ENCODE data around the gene SOX18. TPM values are rescaled to one million over a fixed set of nuclear protein-coding genes. Genes with fewer than 3 reads are reported as not detected.

Gene SOX18
- total and polyA plus RNA-seq, 2 of the 13 experiments (the other 11 are each of a cell fraction or from before 2014, with no cell fraction given): 1.6 to 1.9 TPM

- TF ChIP-seq PRDM15 (CRISPR knock-in tag; IDR thresholded peaks at IDR 0.05) (no peak), ELK4 (CRISPR knock-in tag; IDR thresholded peaks at IDR 0.05; ENCODE audit: borderline replicate concordance) (0 out of 2 replicates have a peak, but pooled peaks have one; percentile 12), ZNF780A (CRISPR knock-in tag; IDR thresholded peaks at IDR 0.05) (no peak), ZBTB3 (CRISPR knock-in tag; IDR thresholded peaks at IDR 0.05; ENCODE audit: borderline replicate concordance, low read depth) (no peak), TFE3 (CRISPR knock-in tag; IDR thresholded peaks at IDR 0.05) (peak; percentile 97), EZH2 (conservative IDR thresholded peaks at IDR 0.05; ENCODE audit: low read depth, low read length) (no peak), ZBTB37 (CRISPR knock-in tag; IDR thresholded peaks at IDR 0.05) (0 out of 2 replicates have a peak, but pooled peaks have one; percentile 2), CBFB (CRISPR knock-in tag; IDR thresholded peaks at IDR 0.05) (peak; percentile 33; the same call in 1 of the 2 replicates), TRIM22 (IDR thresholded peaks at IDR 0.05) (no peak), TP53 (CRISPR knock-in tag; conservative IDR thresholded peaks at IDR 0.05) (peak; percentile 69; the same call in 1 of the 2 replicates), XRCC5 (optimal IDR thresholded peaks at IDR 0.05; ENCODE audit: low read length) (peak; percentile 69), RARA (CRISPR knock-in tag; IDR thresholded peaks at IDR 0.05) (0 out of 2 replicates have a peak, but pooled peaks have one; percentile 23), ZFY (CRISPR knock-in tag; IDR thresholded peaks at IDR 0.05) (peak; percentile 84), GATAD1 (CRISPR knock-in tag; IDR thresholded peaks at IDR 0.05) (peak; percentile 28), WIZ (CRISPR knock-in tag; IDR thresholded peaks at IDR 0.05) (no peak), ZNF766 (CRISPR knock-in tag; IDR thresholded peaks at IDR 0.05; ENCODE audit: borderline replicate concordance) (peak; percentile 98), ZSCAN12 (CRISPR knock-in tag; IDR thresholded peaks at IDR 0.05) (peak; percentile 53; the same call in 1 of the 2 replicates), ZNF234 (CRISPR knock-in tag; conservative IDR thresholded peaks at IDR 0.05) (no peak), ZFAT (CRISPR knock-in tag; conservative IDR thresholded peaks at IDR 0.05) (0 out of 2 replicates have a peak, but pooled peaks have one; percentile 62), RBFOX2 (IDR thresholded peaks at IDR 0.05; ENCODE audit: low read depth, low read length) (peak; percentile 68), ETV6 (CRISPR knock-in tag; conservative IDR thresholded peaks at IDR 0.05) (0 out of 2 replicates have a peak, but pooled peaks have one; percentile 24)
These were observed 1.0 kb upstream of the SOX18 start (continued) for GRCh38 chr20:64050261-64051032.

All from HepG2 (cell line).